DOHH2 (cell line): ENCODE measurements around the gene HTR3C.
"Not testable (repeated sequence)": the region's sequence is repeated elsewhere in the genome, so short reads cannot be mapped to it uniquely, and the experiment has no call there.

Source experiments
- EZH2phosphoT487 ChIP-seq: fragments of 200-600 bp; sonication (generic); IDR thresholded peaks from 2 replicates; pipeline ENCODE4 v1.6.1; 2017; ENCODE audit warnings: borderline replicate concordance, mild to moderate bottlenecking, antibody characterized with exemption, low read length, moderate library complexity, mixed read lengths
- TF ChIP-seq, protein P1 (sequence below): fragments of 200-600 bp; sonication (generic); IDR thresholded peaks from one replicate; pipeline ENCODE4 v1.5.1; 2014; ENCODE audit warnings: antibody characterized with exemption, mild to moderate bottlenecking, low read depth, low read length; ENCODE audit not compliant: poor library complexity, severe bottlenecking

DNA sequence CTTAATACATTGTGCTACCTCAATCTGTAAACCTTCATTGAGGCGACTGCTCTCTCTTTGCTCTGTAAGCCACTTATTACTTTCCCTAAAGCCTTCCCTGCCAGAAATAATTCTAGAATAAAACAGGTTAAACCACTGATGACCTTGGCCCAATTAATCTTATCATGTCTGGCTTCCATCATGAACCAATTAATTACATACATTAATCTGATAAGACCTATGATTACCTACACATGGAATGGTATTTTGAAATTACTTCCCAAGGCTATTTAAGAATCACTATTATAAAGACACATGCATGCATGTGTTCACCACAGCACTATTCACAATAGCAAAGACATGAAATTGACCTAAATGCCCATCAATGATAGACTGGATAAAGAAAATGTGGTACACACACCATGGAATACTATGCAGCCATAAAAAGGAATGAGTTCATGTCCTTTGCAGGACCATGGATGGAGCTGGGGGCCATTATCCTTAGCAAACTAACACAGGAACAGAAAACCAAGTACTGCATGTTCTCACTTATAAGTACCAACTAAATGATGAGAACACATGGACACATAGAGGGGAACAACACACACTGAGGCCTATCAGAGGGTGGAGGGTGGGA, 24.5 kb upstream of the HTR3C start:
- TF ChIP-seq, protein P1, sequence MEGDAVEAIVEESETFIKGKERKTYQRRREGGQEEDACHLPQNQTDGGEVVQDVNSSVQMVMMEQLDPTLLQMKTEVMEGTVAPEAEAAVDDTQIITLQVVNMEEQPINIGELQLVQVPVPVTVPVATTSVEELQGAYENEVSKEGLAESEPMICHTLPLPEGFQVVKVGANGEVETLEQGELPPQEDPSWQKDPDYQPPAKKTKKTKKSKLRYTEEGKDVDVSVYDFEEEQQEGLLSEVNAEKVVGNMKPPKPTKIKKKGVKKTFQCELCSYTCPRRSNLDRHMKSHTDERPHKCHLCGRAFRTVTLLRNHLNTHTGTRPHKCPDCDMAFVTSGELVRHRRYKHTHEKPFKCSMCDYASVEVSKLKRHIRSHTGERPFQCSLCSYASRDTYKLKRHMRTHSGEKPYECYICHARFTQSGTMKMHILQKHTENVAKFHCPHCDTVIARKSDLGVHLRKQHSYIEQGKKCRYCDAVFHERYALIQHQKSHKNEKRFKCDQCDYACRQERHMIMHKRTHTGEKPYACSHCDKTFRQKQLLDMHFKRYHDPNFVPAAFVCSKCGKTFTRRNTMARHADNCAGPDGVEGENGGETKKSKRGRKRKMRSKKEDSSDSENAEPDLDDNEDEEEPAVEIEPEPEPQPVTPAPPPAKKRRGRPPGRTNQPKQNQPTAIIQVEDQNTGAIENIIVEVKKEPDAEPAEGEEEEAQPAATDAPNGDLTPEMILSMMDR, result not testable (repeated sequence)
- not testable (repeated sequence) for TF ChIP-seq EZH2phosphoT487
